K562 (cell line): ENCODE data around the gene AFG1L. TPM values are rescaled to one million over a fixed set of nuclear protein-coding genes. Genes with fewer than 3 reads are reported as not detected.
"Not testable (repeated sequence)": the region's sequence is repeated elsewhere in the genome, so short reads cannot be mapped to it uniquely, and the experiment has no call there.

Source experiments
- ATAC-seq: fragments of 200-7000 bp; cut with Tn5 transposase; 3 replicates; pipeline ENCODE4 v1.9.1; 2020; ENCODE audit warnings: moderate library complexity
- BruUV-seq: library from RNA; stranded (reverse); fragments of 400-500 nt; replicated peaks from 2 replicates; lab custom pipeline; 2021; lab: Mats Ljungman, UMichigan
- CTCF ChIA-PET: fragments of 300-600 bp; formaldehyde crosslinking; extraction: SDS; loops from one replicate; lab custom pipeline; 2021; ENCODE audit warnings: low intra/inter-chr PET ratio; lab: Yijun Ruan, JAX
- POLR2A ChIA-PET: fragments of 300-600, 350-650 bp; sonication (Branson Sonifier 250); formaldehyde crosslinking; extraction: SDS; loops from one replicate; lab custom pipeline; 2021; ENCODE audit warnings: antibody characterized with exemption, inconsistent platforms; lab: Yijun Ruan, JAX
- DNase-seq, 4 experiments: peaks; one replicate each; pipeline versions ENCODE4 v3.0.0 to v3.0.0-alpha.2; 2011 to 2018; ENCODE audit warnings: low spot score in 3 of 4, mixed read lengths in 3 of 4; ENCODE audit errors: extremely low read depth in 1 of 4
- FAIRE-seq: peaks from 2 replicates; lab custom pipeline; 2011; peaks lifted over from hg19 to GRCh38; lab: Jason Lieb, UNC
- H2AFZ ChIP-seq: 2 replicates; pipeline ENCODE4 v1.6.0; 2011; ENCODE audit warnings: low read depth, low read length, control low read depth, inconsistent platforms
- H3K27ac ChIP-seq: fragments of 200-600 bp; 3 replicates; pipeline ENCODE4 v1.8.0; 2011; ENCODE audit warnings: low read depth, mild to moderate bottlenecking, control low read depth, inconsistent platforms, low read length, moderate library complexity, mixed read lengths; ENCODE audit errors: extremely low read depth
- H3K27me3 ChIP-seq, 2 experiments: fragments of 300-600 bp in 1 of 2; 2 replicates in 1 of 2; 3 replicates in 1 of 2; pipeline versions ENCODE4 v1.6.0 to v1.8.0; 2011; ENCODE audit warnings: inconsistent platforms in 2 of 2, low read length in 2 of 2, mild to moderate bottlenecking in 1 of 2, mixed read lengths in 1 of 2, moderate library complexity in 1 of 2; ENCODE audit not compliant: control insufficient read depth in 2 of 2, insufficient read depth in 2 of 2
- H3K36me3 ChIP-seq: fragments of 300-600 bp; 3 replicates; pipeline ENCODE4 v1.8.0; 2011; ENCODE audit warnings: mild to moderate bottlenecking, low read length, inconsistent platforms; ENCODE audit not compliant: control insufficient read depth, insufficient read depth
- H3K4me1 ChIP-seq, 2 experiments: fragments of 200-600 bp in 1 of 2; replicated peaks in 1 of 2; 2 replicates in 1 of 2; 3 replicates in 1 of 2; pipeline versions ENCODE4 v1.5.1 to v1.8.0; 2011; ENCODE audit warnings: inconsistent platforms in 2 of 2, low read length in 2 of 2, mild to moderate bottlenecking in 1 of 2, mixed read lengths in 1 of 2, moderate library complexity in 1 of 2; ENCODE audit not compliant: control insufficient read depth in 2 of 2, insufficient read depth in 2 of 2
- H3K4me2 ChIP-seq: 2 replicates; pipeline ENCODE4 v1.6.1; 2011; ENCODE audit warnings: low read length, control low read depth, inconsistent platforms, mixed read lengths; ENCODE audit not compliant: insufficient read depth
- H3K4me3 ChIP-seq: fragments of 200-600 bp; sonication (generic), shearing (Covaris generic); 2 replicates; pipeline ENCODE4 v1.5.1; 2016; ENCODE audit warnings: control low read depth, inconsistent platforms
- H3K79me2 ChIP-seq: fragments of 200-600 bp; 3 replicates; pipeline ENCODE4 v1.8.0; 2011; ENCODE audit warnings: low read length, inconsistent platforms; ENCODE audit not compliant: control insufficient read depth, insufficient read depth
- H3K9ac ChIP-seq, 2 experiments: 2 replicates each; pipeline versions ENCODE4 v1.6.0 to v1.6.1; 2011; ENCODE audit warnings: low read depth in 2 of 2, low read length in 2 of 2, control low read depth in 1 of 2, inconsistent platforms in 1 of 2, mild to moderate bottlenecking in 1 of 2, mixed read lengths in 1 of 2; ENCODE audit not compliant: insufficient read depth in 1 of 2
- H3K9me1 ChIP-seq: one replicate; pipeline ENCODE4 v1.6.0; 2011; ENCODE audit warnings: inconsistent platforms, mild to moderate bottlenecking, low read length, moderate library complexity; ENCODE audit not compliant: control insufficient read depth, insufficient read depth
- H3K9me3 ChIP-seq: replicated peaks from 2 replicates; pipeline ENCODE4 v1.5.1; 2011; ENCODE audit warnings: low read depth, low read length, inconsistent platforms; ENCODE audit not compliant: control insufficient read depth, insufficient read depth
- H4K20me1 ChIP-seq: replicated peaks from 2 replicates; pipeline ENCODE4 v1.6.1; 2011; ENCODE audit warnings: low read length, inconsistent platforms, mixed read lengths; ENCODE audit not compliant: control insufficient read depth, insufficient read depth
- PHTF2 ChIP-seq: fragments of 250-450 bp; sonication (Bioruptor Pico); IDR thresholded peaks from 2 replicates; pipeline ENCODE4 v1.5.0; 2021; ENCODE audit warnings: mild to moderate bottlenecking
- PRMT5 ChIP-seq: sonication (generic); formaldehyde crosslinking; IDR thresholded peaks from 2 replicates; pipeline ENCODE4 v1.5.0; 2020; ENCODE audit warnings: missing genetic modification reagents
- RBM14 ChIP-seq: fragments of 200-400 bp; formaldehyde crosslinking; IDR thresholded peaks from 2 replicates; pipeline ENCODE4 v1.6.1; 2018; ENCODE audit warnings: low read depth, mild to moderate bottlenecking, low read length, moderate library complexity, borderline replicate concordance; ENCODE audit not compliant: insufficient read depth
- STAG1 ChIP-seq: sonication (generic); formaldehyde crosslinking; IDR thresholded peaks from 2 replicates; pipeline ENCODE4 v1.5.0; 2020; ENCODE audit warnings: missing genetic modification reagents, borderline replicate concordance
- TCF7 ChIP-seq: sonication (generic); IDR thresholded peaks from 2 replicates; pipeline ENCODE4 v1.6.1; 2016; ENCODE audit warnings: antibody characterized with exemption, borderline replicate concordance
- ZNF436 ChIP-seq: fragments of 250-450, 450-650 bp; sonication (Bioruptor Pico); formaldehyde crosslinking; IDR thresholded peaks from 2 replicates; pipeline ENCODE4 v1.7.0; 2020; ENCODE audit warnings: mild to moderate bottlenecking
- ZNF444 ChIP-seq: fragments of 250-450 bp; sonication (Bioruptor Pico); IDR thresholded peaks from 2 replicates; pipeline ENCODE4 v1.4.0; 2020; ENCODE audit warnings: mild to moderate bottlenecking, moderate library complexity
- WGBS: fragments of 100-300 bp; shearing (Covaris generic); methylation state at CpG from one replicate; pipeline ENCODE4 v1.1.6; 2016; ENCODE audit warnings: low coverage, mixed read lengths; ENCODE audit not compliant: insufficient coverage; ENCODE audit errors: missing lambda C conversion rate; 5-methylcytosine and 5-hydroxymethylcytosine counted together
- in situ Hi-C: fragments of 300-500 bp; cut with MboI; formaldehyde crosslinking; loops from 4 replicates; pipeline ENCODE4 v1.15.0; 2018; ENCODE audit warnings: inconsistent platforms, mixed read lengths
- intact Hi-C: fragments of 100-400 bp; cut with micrococcal nuclease; formaldehyde crosslinking; loops from 2 replicates; pipeline ENCODE4 v1.14.2; 2022
- polyA plus RNA-seq, 8 experiments: library from polyadenylated mRNA; depleted of rRNA in 4 of 8; stranded (reverse) in 5 of 8; unstranded in 3 of 8; fragments of >200 nt; fragmentation: Nextera tagmentation in 2 of 8; fragmentation: Illumina TruSeq in 1 of 8; extraction: Ambion mirVana in 2 of 8; extraction: Trizol in 1 of 8; gene quantifications; 2 replicates each; pipeline versions ENCODE4 v1.2.1 to v1.2.3, GENCODE V29; 2011 to 2014; ENCODE audit warnings: inconsistent platforms in 1 of 8, missing spikeins in 1 of 8
- total RNA-seq, 7 experiments: library from RNA; depleted of rRNA in 6 of 7; stranded (reverse); fragments of >200 nt in 6 of 7; fragmentation: Illumina TruSeq in 2 of 7; extraction: Trizol in 2 of 7; gene quantifications; 2 replicates each; pipeline versions ENCODE4 v1.2.1 to v1.2.3, GENCODE V29; 2011 to 2021; ENCODE audit warnings: low replicate concordance in 1 of 7
- TF ChIP-seq, protein P1 (sequence below): fragments of 450-650 bp; IDR thresholded peaks from 2 replicates; pipeline ENCODE4 v1.6.1; 2017; ENCODE audit warnings: antibody characterized with exemption, mild to moderate bottlenecking
- TF ChIP-seq, protein P2 (sequence below): fragments of 450-650 bp; IDR thresholded peaks from 2 replicates; pipeline ENCODE4 v1.6.1; 2014; ENCODE audit warnings: low read depth, mild to moderate bottlenecking, moderate library complexity, borderline replicate concordance

Gene AFG1L
- total and polyA plus RNA-seq, 9 of the 15 experiments (the other 6 are each of a cell fraction or from before 2014, with no cell fraction given), result 2.2 to 15.5 (median 5.8) TPM

DNA sequence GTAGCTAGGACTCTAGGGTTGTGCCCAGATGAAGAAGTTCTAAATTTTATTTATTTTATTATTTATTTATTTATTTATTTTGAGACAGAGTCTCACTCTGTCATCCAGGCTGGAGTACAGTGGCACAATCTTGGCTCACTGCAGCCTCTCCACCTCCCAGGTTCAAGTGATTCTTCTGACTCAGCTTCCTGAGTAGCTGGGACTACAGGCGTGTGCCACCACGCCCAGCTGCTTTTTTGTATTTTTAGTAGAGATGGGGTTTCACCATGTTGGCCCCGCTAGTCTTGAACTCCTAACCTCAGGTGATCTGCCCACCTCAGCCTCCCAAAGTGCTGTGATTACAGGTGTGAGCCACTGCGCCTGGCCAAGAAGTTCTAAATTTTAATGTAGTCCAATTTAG is 13.8 kb downstream of the AFG1L start:
- in situ Hi-C loops, H3K9ac ChIP-seq, ATAC-seq, CTCF ChIA-PET, H4K20me1 ChIP-seq, DNase-seq, BruUV-seq, H3K36me3 ChIP-seq, intact Hi-C loops, H2AFZ ChIP-seq, FAIRE-seq, H3K9me1 ChIP-seq, H3K9me3 ChIP-seq, H3K4me3 ChIP-seq, H3K27me3 ChIP-seq, H3K4me2 ChIP-seq, H3K27ac ChIP-seq: not testable (repeated sequence)
- POLR2A ChIA-PET, result interaction anchor here (0.6 to 2.1 kb wide), 5 partner anchors 10 to 179 kb away, joined by 3 to 8 read pairs (median 3); partner anchors contain the start of gene AFG1L
- Histone ChIP-seq H3K4me1 (peaks cover 0 to 11% of the 10 kb centered on the region in 2 experiments; a peak in 3 of 5 replicates), H3K79me2 (peaks cover 14% of the 10 kb centered on the region)
- 55% methylated on average over 4 of the region's 4 CpGs for WGBS

DNA sequence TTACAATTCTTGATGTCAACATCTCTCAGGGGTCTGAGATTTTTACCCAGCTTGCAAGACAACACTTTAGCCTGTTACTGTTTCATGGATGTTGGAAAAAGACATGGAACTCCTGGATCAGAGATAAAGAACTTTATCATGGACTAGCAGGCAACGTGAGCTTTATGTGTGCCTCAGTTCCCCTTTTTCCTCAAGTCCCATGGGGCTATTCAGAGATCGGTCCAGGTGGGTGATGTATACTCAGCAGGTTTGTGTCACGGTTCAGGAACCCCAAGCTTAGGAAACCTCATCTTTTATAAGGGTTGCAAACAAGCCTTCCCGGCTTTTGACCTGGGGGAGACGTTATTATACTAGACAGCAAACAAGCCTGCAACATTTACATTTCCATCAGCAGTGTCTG is 15.0 kb downstream of the AFG1L start:
- POLR2A ChIA-PET, result interaction anchor here (0.8 kb wide), 1 partner anchor 10 kb away, joined by 3 read pairs; no protein-coding TSS in a partner anchor
- Histone ChIP-seq H4K20me1 (no peaks in the 10 kb centered on the region), H3K9me1 (no peaks in the 10 kb centered on the region), H3K9me3 (no peaks in the 10 kb centered on the region), H3K4me1 (peaks cover 0 to 11% of the 10 kb centered on the region in 2 experiments; a peak in 3 of 5 replicates), H3K4me2 (no peak overlapping the region), H3K27ac (no peak overlapping the region), H3K79me2 (peaks cover 14% of the 10 kb centered on the region), H2AFZ (no peak overlapping the region), H3K36me3 (no peaks in the 10 kb centered on the region), H3K9ac (no peak overlapping the region), H3K27me3 (no peaks in the 10 kb centered on the region), H3K4me3 (no peak overlapping the region)
- intact Hi-C loops, result no loop called here
- no TSS peak for BruUV-seq
- in situ Hi-C loops, result no loop called here
- ATAC-seq (no peak), DNase-seq (no peak), FAIRE-seq (no peak)
- 69% methylated on average over 5 of the region's 5 CpGs for WGBS
- CTCF ChIA-PET, result no interaction called here
- TF ChIP-seq STAG1 (CRISPR knock-in tag) (no peak), PRMT5 (CRISPR knock-in tag) (no peak), ZNF436 (no peak), TCF7 (no peak), RBM14 (no peak), ZNF444 (no peak), PHTF2 (CRISPR knock-in tag) (no peak)
- TF ChIP-seq, protein P1, sequence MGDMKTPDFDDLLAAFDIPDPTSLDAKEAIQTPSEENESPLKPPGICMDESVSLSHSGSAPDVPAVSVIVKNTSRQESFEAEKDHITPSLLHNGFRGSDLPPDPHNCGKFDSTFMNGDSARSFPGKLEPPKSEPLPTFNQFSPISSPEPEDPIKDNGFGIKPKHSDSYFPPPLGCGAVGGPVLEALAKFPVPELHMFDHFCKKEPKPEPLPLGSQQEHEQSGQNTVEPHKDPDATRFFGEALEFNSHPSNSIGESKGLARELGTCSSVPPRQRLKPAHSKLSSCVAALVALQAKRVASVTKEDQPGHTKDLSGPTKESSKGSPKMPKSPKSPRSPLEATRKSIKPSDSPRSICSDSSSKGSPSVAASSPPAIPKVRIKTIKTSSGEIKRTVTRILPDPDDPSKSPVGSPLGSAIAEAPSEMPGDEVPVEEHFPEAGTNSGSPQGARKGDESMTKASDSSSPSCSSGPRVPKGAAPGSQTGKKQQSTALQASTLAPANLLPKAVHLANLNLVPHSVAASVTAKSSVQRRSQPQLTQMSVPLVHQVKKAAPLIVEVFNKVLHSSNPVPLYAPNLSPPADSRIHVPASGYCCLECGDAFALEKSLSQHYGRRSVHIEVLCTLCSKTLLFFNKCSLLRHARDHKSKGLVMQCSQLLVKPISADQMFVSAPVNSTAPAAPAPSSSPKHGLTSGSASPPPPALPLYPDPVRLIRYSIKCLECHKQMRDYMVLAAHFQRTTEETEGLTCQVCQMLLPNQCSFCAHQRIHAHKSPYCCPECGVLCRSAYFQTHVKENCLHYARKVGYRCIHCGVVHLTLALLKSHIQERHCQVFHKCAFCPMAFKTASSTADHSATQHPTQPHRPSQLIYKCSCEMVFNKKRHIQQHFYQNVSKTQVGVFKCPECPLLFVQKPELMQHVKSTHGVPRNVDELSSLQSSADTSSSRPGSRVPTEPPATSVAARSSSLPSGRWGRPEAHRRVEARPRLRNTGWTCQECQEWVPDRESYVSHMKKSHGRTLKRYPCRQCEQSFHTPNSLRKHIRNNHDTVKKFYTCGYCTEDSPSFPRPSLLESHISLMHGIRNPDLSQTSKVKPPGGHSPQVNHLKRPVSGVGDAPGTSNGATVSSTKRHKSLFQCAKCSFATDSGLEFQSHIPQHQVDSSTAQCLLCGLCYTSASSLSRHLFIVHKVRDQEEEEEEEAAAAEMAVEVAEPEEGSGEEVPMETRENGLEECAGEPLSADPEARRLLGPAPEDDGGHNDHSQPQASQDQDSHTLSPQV, result no peak
- TF ChIP-seq, protein P2, sequence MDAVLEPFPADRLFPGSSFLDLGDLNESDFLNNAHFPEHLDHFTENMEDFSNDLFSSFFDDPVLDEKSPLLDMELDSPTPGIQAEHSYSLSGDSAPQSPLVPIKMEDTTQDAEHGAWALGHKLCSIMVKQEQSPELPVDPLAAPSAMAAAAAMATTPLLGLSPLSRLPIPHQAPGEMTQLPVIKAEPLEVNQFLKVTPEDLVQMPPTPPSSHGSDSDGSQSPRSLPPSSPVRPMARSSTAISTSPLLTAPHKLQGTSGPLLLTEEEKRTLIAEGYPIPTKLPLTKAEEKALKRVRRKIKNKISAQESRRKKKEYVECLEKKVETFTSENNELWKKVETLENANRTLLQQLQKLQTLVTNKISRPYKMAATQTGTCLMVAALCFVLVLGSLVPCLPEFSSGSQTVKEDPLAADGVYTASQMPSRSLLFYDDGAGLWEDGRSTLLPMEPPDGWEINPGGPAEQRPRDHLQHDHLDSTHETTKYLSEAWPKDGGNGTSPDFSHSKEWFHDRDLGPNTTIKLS, result no peak
